Measurements from ENCODE around the gene TYRP1.
"Not testable (repeated sequence)": the region's sequence is repeated elsewhere in the genome, so short reads cannot be mapped to it uniquely, and the experiment has no call there.

The TYRP1 gene, protein sequence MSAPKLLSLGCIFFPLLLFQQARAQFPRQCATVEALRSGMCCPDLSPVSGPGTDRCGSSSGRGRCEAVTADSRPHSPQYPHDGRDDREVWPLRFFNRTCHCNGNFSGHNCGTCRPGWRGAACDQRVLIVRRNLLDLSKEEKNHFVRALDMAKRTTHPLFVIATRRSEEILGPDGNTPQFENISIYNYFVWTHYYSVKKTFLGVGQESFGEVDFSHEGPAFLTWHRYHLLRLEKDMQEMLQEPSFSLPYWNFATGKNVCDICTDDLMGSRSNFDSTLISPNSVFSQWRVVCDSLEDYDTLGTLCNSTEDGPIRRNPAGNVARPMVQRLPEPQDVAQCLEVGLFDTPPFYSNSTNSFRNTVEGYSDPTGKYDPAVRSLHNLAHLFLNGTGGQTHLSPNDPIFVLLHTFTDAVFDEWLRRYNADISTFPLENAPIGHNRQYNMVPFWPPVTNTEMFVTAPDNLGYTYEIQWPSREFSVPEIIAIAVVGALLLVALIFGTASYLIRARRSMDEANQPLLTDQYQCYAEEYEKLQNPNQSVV

GRCh38 chr9:12693141-12693540, at the start of gene TYRP1:
TSS of gene TYRP1 (plus strand) at chr9:12693385. CDS start at chr9:12693997, 612 bp downstream.
- no peak for DNase-seq

- no peak for DNase-seq
These were observed 49.5 kb upstream of the TYRP1 start for GRCh38 chr9:12643686-12644085.

GRCh38 chr9:12648925-12649324, 44.3 kb upstream of the TYRP1 start:
- DNase-seq = no peak

GRCh38 chr9:12651125-12651524, 42.1 kb upstream of the TYRP1 start:
- DNase-seq = no peak

DNA sequence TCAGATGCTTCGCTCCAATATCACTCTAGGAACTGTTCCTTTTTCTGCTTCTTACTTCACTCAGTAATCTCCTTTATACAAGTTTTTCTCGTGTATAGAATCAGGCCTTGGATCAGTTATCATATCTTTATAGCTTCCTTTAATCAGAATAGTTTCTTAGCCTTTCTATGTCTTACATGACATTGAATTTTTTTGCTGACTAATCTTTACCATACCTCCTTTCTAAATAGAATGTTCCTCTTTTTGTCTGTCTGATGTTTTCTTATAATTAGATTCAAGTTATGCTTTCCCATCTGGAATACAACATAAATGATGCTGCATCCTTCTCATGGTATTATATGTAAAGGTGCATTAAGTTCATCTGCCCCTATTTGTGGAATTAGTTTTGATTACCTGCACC, 40.2 kb upstream of the TYRP1 start:
- DNase-seq = no peak

- DNase-seq = no peak
These were observed 36.4 kb upstream of the TYRP1 start for GRCh38 chr9:12656803-12657202.

- DNase-seq = no peak
These were observed 36.0 kb upstream of the TYRP1 start for GRCh38 chr9:12657233-12657632.

DNA sequence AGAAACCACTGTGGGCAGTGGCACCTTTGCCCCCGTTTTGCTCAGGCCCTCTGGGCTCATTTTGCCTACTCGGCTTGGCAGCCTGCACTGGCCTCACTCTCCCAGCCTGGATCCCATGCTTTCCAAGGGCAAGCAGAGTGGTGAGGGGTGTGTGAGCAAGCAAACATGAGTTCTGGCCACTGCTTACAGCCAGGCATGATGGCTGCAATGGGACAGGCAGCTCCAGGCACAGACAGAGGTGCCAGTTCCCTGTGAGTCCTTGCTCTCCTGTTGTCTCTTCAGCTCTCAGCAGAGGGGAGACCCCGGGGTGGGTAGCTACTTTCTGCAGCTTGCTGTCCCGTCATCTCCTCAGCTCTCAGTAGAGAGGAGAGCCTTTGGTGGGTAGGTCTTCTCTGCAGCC, 35.2 kb upstream of the TYRP1 start:
- DNase-seq = no peak

GRCh38 chr9:12658531-12659209, 34.5 kb upstream of the TYRP1 start:
- no peak for DNase-seq

DNA sequence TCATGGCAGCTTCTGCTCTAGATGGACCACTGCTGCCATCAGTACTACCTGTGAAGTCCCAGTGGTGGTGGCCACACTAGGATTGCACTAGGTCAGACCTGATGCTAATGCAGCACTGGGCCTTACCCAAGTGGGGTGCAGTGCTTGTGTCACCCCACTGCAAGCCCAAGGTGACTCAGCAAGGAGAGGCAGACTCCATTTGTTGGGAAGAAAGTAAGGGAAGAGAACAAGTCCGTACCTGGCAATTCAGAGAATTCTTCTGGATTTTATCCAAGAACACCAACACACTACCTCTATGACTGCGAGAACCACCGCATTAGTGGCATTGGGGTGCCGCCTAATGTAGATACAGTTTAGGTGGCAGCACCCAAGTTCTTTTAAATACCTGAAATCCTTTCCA, 34.0 kb upstream of the TYRP1 start:
- no peak for DNase-seq

DNA sequence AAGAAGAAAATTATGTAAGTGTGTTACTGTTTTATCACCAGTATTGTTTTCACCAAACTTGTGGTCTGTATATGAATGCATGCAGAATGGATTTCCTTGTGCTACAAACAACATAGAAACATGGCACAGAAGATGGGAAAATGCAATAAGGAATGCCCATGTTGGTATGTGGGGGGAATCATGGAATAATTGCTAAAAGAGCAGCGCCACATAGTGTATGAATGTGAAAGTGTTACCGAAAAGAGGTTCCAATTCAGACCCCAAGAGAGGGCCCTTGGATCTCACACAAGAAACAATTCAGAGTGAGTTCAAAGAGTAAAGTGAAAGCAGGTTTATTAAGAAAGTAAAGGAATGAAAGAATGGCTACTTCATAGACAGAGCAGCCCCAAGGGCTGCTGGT, 26.4 kb upstream of the TYRP1 start:
- DNase-seq = no peak

DNA sequence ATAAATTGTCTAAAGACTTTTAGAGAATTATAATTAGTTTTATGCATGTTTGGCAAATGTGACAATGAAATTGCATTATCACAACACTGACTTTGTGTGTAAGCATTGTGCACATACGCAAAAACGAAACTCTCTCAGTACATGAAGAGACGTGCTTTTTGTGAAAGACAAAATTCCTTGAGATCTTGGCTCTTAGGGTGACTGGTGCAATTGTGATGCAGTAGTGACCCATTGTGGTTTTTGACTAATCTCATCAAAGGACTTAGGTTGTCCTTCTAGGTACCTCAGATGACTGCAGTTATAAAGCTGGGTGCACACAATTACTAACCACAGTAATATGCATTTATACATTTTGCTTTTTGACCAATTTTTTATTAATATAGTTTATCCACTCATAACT, 25.3 kb upstream of the TYRP1 start:
- no peak for DNase-seq

DNA sequence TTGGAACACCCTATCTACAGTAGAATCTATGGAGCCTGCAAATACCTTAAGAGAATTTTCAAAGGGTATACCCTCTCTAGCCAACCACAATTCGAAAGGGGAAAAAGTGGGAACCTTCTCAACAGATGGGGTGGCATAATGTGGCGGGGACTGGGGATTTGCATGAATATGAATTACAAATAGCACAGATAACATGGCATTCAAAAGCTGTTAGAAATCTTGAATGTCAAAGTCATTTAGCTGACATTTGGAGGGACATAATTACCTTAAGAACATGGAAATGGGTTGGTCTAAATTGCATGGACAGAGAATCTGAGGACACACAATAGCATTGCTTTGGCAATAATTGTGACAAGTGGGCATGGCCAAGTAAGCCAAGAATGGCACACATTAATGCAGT, 23.2 kb upstream of the TYRP1 start:
- DNase-seq = no peak

GRCh38 chr9:12674961-12675360, 18.2 kb upstream of the TYRP1 start:
- DNase-seq = no peak

GRCh38 chr9:12677462-12678126, 15.6 kb upstream of the TYRP1 start:
- not testable (repeated sequence) for DNase-seq

- no peak for DNase-seq
These were observed 12.8 kb upstream of the TYRP1 start for GRCh38 chr9:12680341-12680740.

DNA sequence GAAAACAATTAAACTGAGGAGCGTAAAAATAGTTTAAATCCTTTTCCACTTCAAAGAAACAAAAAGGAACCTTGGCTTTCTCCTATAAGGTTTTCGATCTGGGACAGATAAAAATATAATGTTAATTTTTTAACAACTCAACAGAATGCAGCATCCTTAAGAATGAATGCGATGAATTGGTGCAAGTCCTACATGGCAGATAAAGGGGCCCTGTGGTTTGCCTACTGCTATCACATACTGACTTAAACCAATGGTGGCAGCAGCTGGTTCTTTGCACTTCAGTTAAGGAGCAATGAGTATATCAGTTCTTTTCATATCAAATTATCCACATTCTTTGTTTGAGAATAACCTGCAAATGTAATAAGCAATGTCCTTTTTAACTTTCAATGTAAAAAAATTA, 12.4 kb upstream of the TYRP1 start:
- DNase-seq = no peak

- DNase-seq = no peak
These were observed 11.6 kb upstream of the TYRP1 start for GRCh38 chr9:12681620-12682019.

- DNase-seq = no peak
These were observed 8.2 kb upstream of the TYRP1 start for GRCh38 chr9:12684974-12685373.

DNA sequence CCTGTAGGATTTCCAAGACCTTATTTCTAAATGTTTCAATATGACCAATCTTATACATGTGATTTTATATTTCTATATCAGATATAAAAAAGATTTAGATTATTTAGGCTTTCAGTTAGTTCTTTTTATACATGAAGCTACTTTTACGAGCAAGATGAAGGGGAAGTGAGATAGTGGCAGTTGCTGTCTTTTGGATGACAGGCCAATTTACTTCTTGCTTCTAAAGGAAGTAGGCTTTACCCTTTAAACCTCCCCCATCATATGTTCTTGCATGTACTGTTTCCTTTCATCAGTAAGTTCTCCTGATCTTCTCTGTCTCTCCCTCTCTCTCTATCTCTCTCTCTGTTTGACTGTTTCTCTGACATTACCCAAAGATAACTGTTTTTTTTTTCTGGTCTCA, 4.0 kb upstream of the TYRP1 start:
- DNase-seq = no peak

DNA sequence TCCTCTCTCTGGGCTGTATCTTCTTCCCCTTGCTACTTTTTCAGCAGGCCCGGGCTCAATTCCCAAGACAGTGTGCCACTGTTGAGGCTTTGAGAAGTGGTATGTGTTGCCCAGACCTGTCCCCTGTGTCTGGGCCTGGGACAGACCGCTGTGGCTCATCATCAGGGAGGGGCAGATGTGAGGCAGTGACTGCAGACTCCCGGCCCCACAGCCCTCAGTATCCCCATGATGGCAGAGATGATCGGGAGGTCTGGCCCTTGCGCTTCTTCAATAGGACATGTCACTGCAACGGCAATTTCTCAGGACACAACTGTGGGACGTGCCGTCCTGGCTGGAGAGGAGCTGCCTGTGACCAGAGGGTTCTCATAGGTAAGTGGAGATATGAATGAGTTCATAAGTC, 828 bp downstream of the TYRP1 start:
- no peak for DNase-seq

GRCh38 chr9:12695474-12695873, 2.3 kb downstream of the TYRP1 start:
- DNase-seq = no peak

DNA sequence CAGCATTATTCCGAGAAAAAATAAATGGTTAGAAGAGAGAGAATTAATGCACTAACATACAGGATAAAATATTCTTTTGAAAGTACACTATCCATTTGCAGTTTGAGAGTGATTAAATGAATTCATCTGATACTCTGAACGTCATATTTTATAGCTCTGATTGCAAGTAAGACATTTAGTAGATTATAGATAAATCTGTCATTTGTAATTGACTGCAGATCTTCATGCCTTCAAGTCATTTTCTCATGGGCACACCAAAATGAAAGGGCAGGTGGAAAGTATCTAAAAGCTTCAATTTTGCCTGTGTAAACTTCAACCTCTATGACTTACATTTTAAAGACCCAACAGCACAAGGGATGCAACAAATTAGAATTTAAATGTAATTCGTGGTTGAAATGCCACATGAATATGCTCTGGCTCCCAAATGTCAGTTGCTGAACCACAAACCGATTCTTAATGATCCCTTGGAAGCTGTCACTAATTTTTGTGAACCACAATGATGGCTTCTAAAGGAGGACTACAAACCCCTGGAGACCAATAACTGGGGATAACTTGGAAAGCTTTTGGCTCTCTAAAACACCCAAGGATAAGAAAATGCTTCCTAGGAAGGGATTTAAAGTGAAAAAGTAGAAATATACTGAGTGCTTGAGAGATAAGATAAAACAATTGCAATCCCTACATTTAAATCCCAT, 3.9 kb downstream of the TYRP1 start:
- no peak for DNase-seq

Data from CD4-positive, alpha-beta T cell treated with Interleukin-17A for 1 hour (primary cell).